GM06990 (cell line): ENCODE results near the gene RNF130.

Experiments used
- DNase-seq: peaks from one replicate; pipeline ENCODE4 v3.0.0-alpha.2; 2011; ENCODE audit not compliant: insufficient read length; ENCODE audit errors: extremely low read depth
- H3K27me3 ChIP-seq: replicated peaks from 2 replicates; pipeline ENCODE4 v1.6.0; 2011; ENCODE audit warnings: low read length; ENCODE audit not compliant: control insufficient read depth, insufficient read depth
- H3K36me3 ChIP-seq: 2 replicates; pipeline ENCODE4 v1.5.1; 2011; ENCODE audit warnings: low read length; ENCODE audit not compliant: control insufficient read depth, insufficient read depth
- H3K4me3 ChIP-seq: replicated peaks from 2 replicates; pipeline ENCODE4 v1.5.1; 2011; ENCODE audit warnings: low read depth, mild to moderate bottlenecking, control low read depth, low read length
- CTCF ChIP-seq: IDR thresholded peaks from 2 replicates; pipeline ENCODE4 v1.5.1; 2011; ENCODE audit warnings: low read length, control low read depth, mild to moderate bottlenecking, inconsistent platforms; ENCODE audit not compliant: insufficient read depth, poor library complexity, severe bottlenecking

Gene RNF130

GRCh38 chr5:180027459-180028089, 44.0 kb downstream of the RNF130 start:
- no peak for DNase-seq

GRCh38 chr5:180026734-180027458, 44.7 kb downstream of the RNF130 start:
- no peak for TF ChIP-seq CTCF
- H3K4me3 ChIP-seq = no peak overlapping the region
- no peaks in the 10 kb centered on the region for H3K36me3 ChIP-seq
- no peak for DNase-seq
- no peaks in the 10 kb centered on the region for H3K27me3 ChIP-seq

More at GRCh38 chr5:180027459-180028089, 44.0 kb downstream of the RNF130 start:
- Histone ChIP-seq H3K4me3 (no peak overlapping the region), H3K27me3 (no peaks in the 10 kb centered on the region), H3K36me3 (no peaks in the 10 kb centered on the region)
- TF ChIP-seq CTCF = no peak

GRCh38 chr5:180026320-180026719, 45.2 kb downstream of the RNF130 start:
- no peaks in the 10 kb centered on the region for H3K27me3 ChIP-seq
- no peak overlapping the region for H3K4me3 ChIP-seq
- no peak for DNase-seq
- TF ChIP-seq CTCF = no peak
- H3K36me3 ChIP-seq = no peaks in the 10 kb centered on the region

GRCh38 chr5:180021900-180022299, 49.7 kb downstream of the RNF130 start:
- TF ChIP-seq CTCF = no peak
- H3K4me3 ChIP-seq = no peak overlapping the region
- no peaks in the 10 kb centered on the region for H3K27me3 ChIP-seq
- no peak for DNase-seq
- H3K36me3 ChIP-seq = no peaks in the 10 kb centered on the region

- DNase-seq = no peak
- Histone ChIP-seq H3K27me3 (no peaks in the 10 kb centered on the region), H3K4me3 (no peak overlapping the region), H3K36me3 (no peaks in the 10 kb centered on the region)
- TF ChIP-seq CTCF = no peak
Observed at GRCh38 chr5:180020176-180020575, 51.4 kb downstream of the RNF130 start.
